GM21529 (cell line): ENCODE results near the gene SMYD3.

ENCODE experiments used
- ATAC-seq: cut with Tn5 transposase; IDR thresholded peaks from one replicate; pipeline ENCODE4 v1.9.1; 2021; ENCODE audit not compliant: unreplicated experiment

The SMYD3 gene

GRCh38 chr1:245937316-245938045 lies 569.6 kb downstream of the SMYD3 start:
- no peak for ATAC-seq

DNA sequence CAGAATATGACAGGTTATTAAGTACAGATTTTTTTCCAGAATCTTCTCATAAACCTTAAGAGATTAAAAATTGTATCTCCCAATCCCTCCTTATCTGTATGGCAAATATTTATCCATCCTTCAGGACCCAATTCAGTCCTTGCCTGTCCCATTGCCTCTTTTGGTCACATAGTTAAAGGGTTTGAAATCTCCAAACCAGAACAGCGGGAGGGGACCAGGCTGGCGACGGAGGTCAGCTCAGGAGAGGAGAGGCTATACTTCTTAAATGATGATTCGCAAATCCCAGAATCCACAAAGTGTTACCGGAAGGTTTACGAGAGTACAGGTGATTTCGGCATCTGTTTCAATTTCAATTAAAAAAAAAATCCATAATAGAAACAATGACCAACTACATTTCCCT lies 572.7 kb downstream of the SMYD3 start:
- ATAC-seq, result no peak

DNA sequence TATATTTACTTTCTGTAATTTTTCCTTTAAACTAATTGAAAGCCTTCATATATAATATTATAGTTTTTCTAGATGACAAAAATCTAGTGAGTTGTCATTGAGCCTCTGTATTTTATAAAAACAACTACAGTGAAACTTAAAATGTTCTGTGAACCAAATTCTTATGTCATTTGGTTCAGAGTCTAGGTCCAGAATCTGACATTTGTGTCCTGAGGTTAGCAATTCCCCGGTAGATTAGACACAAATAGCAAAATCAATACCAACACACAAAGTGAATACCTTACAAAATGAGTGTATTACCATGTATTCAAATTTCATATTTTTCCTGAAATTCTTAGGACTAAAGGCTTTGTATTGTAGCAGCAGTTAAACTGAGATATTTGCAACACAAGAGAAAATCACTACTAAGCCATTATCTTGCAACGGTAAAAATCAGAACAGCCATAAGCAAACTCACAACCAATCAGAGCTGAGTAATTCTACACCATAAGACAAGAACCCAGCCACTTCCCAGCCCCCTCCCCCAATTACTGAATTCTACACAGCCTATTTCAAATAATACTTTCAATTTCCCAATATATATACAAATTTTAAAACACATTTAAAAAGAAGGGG lies 573.5 kb downstream of the SMYD3 start:
- ATAC-seq, result no peak

DNA sequence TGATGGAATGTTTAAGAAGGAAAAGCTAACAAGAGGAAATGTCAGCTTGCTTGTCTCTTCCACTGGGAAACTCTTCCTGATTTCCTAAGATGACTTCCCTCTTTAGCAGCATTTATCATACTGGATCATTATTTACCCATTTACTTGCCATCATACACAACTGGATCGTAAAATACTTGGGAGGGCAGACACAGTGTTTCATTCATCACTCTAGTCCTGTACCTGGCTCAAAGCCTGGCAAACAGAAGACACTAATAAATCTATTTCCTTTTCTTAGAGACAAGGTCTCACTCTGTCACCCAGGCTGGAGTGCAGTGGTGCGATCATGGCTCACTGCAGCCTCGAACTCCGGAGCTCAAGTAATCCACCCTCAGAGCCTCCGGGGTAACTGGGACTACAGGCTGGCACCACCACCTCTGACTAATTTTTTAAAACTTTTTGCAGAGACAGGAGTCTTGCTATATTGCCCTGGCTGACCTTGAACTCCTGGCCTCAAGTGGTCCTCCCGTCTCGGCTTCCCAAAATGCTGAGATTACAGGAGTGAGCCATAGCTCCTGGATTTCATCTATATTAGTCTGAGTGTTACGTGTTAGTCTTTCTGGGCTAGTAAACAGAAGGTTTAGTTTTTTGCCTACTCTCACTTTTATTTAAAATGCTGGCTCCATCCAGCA lies 574.6 kb downstream of the SMYD3 start:
- no peak for ATAC-seq

- ATAC-seq, result no peak
These were observed 575.6 kb downstream of the SMYD3 start for GRCh38 chr1:245931450-245931849.

- no peak for ATAC-seq
These were observed 577.9 kb downstream of the SMYD3 start for GRCh38 chr1:245929224-245929623.

- no peak for ATAC-seq
These were observed 580.2 kb downstream of the SMYD3 start for GRCh38 chr1:245926888-245927287.

DNA sequence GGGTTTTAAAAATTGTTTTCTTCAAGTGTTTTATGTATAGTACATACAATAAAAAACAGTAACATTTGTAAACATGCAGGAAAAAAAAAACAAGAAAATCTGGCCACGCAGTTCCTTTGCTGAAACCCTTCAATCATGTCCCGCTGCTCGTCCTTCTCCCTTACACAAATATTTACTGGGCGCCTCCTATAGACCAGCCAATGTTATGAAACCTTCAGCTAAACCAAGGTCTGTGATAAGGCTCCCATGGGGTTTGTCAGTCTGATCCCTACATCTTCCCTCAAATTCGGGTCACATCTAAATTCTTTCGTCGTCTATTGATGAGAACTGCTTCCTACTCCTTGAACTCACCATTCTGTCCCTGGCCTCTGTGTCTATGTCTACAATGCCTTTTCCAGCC lies 583.9 kb downstream of the SMYD3 start:
- ATAC-seq, result no peak

DNA sequence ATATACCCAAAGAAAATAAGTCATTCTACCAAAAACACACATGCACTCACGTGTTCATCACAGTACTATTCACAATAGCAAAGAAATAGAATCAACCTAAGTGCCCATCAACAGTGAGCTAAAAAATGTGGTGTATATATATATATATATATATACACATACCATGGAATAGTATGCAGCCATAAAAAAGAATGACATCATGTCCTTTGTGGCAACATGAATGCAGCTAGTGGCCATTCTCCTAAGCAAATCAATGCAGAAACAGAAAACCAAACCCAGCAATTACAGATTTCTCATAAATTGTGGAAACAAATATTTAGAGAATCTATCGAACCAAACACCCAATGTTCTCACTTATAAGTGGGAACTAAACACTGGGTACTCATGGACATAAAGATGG lies 585.7 kb downstream of the SMYD3 start:
- no peak for ATAC-seq

GRCh38 chr1:245917403-245917802 lies 589.7 kb downstream of the SMYD3 start:
- ATAC-seq, result no peak

DNA sequence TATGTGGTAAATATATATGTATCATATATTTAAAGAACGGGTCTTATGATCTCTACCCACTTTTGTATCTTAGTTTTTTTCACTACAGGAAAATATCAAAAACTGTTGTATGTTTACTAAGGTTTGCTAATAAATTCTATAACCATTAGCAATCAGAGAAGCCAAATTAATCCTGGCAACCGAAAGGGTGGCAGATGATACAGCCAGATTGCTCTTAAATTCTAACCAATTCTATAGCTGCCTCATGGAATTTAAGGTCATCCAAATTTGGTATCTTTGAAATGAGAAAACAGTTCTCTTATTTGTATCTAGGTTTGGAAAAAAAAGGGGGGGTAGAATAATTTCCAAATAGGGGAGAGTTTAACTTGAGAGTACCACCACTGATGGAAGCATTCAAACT lies 591.2 kb downstream of the SMYD3 start:
- ATAC-seq, result no peak

DNA sequence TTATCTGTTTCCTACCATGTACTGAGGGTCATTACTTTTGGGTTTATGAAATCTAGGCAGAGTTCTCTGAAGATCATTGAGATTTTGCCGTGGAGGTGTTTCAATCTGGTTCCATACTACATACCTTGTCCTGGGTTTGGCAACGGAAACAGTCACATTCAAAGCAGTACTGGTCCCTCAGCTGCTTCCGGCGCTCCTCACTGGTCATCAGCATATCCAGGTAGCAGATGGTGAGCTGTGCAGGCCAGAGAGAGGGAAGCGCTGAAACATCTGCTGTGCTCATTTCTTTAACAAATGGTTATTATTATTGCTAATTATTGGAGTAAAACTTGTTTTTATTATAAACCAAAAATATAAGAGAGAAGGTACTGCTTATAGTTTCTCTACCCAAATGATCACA lies 591.7 kb downstream of the SMYD3 start:
- ATAC-seq, result no peak

- ATAC-seq, result no peak
These were observed 598.5 kb downstream of the SMYD3 start for GRCh38 chr1:245908543-245908942.

DNA sequence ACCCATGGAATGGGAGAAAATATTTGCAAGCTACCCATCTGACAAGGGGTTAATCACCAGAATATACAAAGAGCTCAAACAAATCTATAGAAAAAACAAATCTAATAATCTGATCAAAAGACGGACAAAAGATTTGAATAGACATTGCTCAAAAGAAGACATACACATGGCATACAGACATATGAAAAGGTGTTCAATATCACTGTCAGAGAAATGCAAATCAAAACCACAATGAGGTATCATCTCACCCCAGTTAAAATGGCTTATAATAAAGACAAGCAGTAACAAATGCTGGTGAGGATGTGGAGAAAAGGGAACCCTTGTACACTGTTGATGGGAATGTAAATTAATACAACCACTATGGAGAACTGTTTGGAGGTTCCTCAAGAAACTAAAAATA lies 600.9 kb downstream of the SMYD3 start:
- no peak for ATAC-seq

DNA sequence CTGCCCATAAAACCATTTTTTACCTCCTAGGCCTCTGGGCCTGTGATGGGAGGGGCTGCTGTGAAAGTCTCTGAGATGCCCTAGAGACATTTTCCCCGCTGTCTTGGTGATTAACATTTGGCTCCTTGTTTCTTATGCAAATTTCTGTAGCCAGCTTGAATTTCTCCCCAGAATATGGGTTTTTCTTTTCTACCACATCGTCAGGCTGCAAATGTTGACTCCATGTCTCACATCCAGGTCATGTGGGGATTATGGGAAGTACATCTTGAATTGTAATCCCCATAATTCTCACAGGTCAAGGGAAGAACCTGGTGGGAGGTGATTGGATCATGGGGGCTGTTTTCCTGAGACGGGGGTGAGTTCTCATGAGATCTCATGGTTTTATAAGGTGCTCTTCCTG lies 603.2 kb downstream of the SMYD3 start:
- ATAC-seq, result no peak

DNA sequence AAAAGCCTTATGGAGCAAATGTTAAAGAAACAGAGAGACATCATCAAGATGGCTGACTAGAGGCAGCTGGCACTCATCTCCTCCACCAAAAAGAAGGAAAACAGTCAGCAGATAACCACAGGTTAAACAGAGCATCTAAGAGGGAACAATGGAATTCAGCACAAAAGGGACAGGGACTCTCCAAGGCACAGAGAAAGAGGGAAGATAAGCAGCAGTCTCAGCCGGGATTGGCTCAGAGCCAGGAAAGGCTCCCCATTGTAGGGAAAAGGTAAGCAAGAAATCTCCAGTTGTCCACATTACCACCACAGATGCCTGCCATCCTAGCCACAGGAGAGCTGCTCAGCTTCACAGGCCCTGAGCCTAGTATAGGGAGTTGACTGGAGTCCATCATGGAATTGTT lies 605.5 kb downstream of the SMYD3 start:
- no peak for ATAC-seq

- peak; percentile 80 for ATAC-seq
These were observed 606.0 kb downstream of the SMYD3 start for GRCh38 chr1:245901037-245901436.

GRCh38 chr1:245898581-245898980 lies 608.5 kb downstream of the SMYD3 start:
- no peak for ATAC-seq

- no peak for ATAC-seq
These were observed 610.8 kb downstream of the SMYD3 start for GRCh38 chr1:245896258-245896657.

DNA sequence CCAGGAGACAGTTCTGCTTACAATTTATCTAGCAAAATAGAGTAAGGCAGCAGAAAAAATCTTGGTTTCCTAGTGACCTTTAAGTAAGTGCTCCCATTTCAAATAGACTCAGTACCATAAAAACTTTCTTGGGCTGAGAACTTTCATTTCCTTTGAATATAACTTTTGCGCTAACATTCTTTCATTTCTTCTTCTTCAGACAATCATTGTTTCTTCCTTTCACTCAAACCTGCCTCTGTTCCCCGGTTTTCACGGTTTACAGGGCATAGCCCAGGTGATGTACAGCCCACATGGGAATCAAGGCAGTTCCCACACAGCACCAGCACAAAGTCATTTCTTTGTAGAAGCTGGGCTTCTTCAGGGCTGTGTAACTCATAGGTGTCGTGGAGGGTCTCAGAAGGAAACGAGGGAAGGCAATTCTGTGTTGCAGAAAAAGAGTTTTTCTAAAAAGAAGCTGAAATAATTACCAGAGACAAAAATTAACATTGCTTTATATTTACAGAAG lies 611.6 kb downstream of the SMYD3 start:
- ATAC-seq, result no peak

DNA sequence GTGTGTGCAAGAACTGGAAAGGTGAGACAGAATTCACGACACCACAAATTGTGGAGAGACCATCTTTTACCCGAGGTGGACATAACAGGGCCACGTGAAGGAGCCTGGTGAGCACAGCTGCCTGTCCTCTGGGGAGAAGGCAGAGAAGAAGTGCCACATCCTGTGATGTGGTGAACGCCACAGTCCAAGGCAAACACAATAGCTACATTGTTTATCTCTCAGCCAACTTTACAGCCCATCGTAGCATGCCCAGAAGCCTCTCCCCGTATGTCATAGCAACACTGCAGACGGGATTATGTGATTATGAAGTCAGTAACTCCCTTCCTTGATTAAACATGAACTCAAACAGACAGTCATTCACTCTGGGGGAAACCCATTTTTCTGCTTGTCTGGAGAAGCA lies 612.2 kb downstream of the SMYD3 start:
- no peak for ATAC-seq

GRCh38 chr1:245893025-245893424 lies 614.1 kb downstream of the SMYD3 start:
- ATAC-seq, result no peak
